GM23248 (cell line): ENCODE results near the gene TTPAL.

ENCODE experiments used
- EZH2 ChIP-seq: fragments of 200-600 bp; sonication (generic); IDR thresholded peaks from 2 replicates; pipeline ENCODE4 v1.6.1; 2018; ENCODE audit warnings: antibody characterized with exemption, mild to moderate bottlenecking; ENCODE audit not compliant: insufficient read depth, poor library complexity, severe bottlenecking
- EZH2phosphoT487 ChIP-seq: fragments of 200-600 bp; sonication (generic); IDR thresholded peaks from 2 replicates; pipeline ENCODE4 v1.6.1; 2018; ENCODE audit warnings: antibody characterized with exemption, moderate library complexity, mild to moderate bottlenecking, low read depth; ENCODE audit not compliant: insufficient read depth

DNA sequence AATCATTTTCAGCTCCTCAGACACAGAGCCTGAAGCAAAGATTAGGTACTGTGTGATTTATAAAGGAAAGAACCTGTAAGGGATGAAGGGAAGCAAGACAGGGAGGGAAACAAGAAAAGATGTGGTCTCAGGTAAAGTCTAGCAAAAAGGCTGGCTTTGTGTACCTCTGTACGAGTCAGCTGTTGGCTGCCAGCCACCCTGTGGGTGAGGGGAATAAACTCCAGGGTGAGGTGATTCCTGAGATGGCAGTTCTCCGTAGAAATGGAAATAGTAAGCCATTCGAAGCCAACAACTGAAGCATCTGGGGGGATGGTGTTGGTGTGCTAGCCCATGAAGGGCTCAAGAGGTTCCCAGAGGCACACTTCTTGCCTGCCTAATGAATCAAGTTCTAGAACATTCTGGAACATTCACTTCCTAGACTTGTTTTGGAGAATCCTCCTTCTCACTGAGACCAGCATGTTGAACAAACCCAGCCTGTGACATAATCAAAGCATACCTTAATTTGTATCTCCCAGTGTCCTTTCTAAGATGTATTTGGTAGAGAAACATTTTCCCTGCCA, 10.6 kb upstream of the TTPAL start:
- TF ChIP-seq EZH2: no peak
- no peak for TF ChIP-seq EZH2phosphoT487
